Panc1 (cell line): ENCODE measurements around the gene RDH13.

ENCODE experiments used
- CTCF ChIP-seq: fragments of 450-650 bp; IDR thresholded peaks from 2 replicates; pipeline ENCODE4 v1.5.1; 2017; ENCODE audit warnings: mild to moderate bottlenecking
- POLR2AphosphoS5 ChIP-seq: IDR thresholded peaks from 2 replicates; pipeline ENCODE4 v1.6.1; 2012; ENCODE audit warnings: mild to moderate bottlenecking, low read depth, low read length, moderate library complexity
- REST ChIP-seq, 2 experiments: IDR thresholded peaks; 2 replicates each; pipeline ENCODE4 v1.6.1; 2011 to 2012; ENCODE audit warnings: low read depth in 2 of 2, control low read depth in 1 of 2, low read length in 1 of 2, mild to moderate bottlenecking in 1 of 2, moderate library complexity in 1 of 2; ENCODE audit not compliant: insufficient read depth in 1 of 2
- SIN3A ChIP-seq: IDR thresholded peaks from 2 replicates; pipeline ENCODE4 v1.6.1; 2012; ENCODE audit warnings: low read depth, mild to moderate bottlenecking, low read length, moderate library complexity, borderline replicate concordance; ENCODE audit not compliant: insufficient read depth

GRCh38 chr19:55071913-55072312 lies 9.0 kb upstream of the RDH13 start:
- no peak for TF ChIP-seq CTCF
- TF ChIP-seq POLR2AphosphoS5 = no peak
- no peak for TF ChIP-seq REST (IDR thresholded peaks at IDR 0.05; ENCODE audit: insufficient read depth in 1 of 2, low read depth in 2 of 2, low read length in 1 of 2)
- no peak for TF ChIP-seq SIN3A
